GM12878 (cell line): Measurements from ENCODE around the gene ACKR2. TPM values are rescaled to one million over a fixed set of nuclear protein-coding genes. Genes with fewer than 3 reads are reported as not detected.

Experiments used
- ATAC-seq: fragments of 200-7000 bp; cut with Tn5 transposase; 3 replicates; pipeline ENCODE4 v1.9.1; 2020; ENCODE audit warnings: mild to moderate bottlenecking, moderate library complexity
- BruUV-seq: library from RNA; stranded (reverse); fragments of 400-500 nt; replicated peaks from 2 replicates; lab custom pipeline; 2021; lab: Mats Ljungman, UMichigan
- CTCF ChIA-PET: fragments of 300-600 bp; sonication (Branson Sonifier 250); formaldehyde crosslinking; extraction: SDS; loops from one replicate; lab custom pipeline; 2021; ENCODE audit warnings: inconsistent platforms; lab: Yijun Ruan, JAX
- POLR2A ChIA-PET: fragments of 350-600 bp; formaldehyde crosslinking; extraction: SDS; loops from one replicate; lab custom pipeline; 2021; ENCODE audit warnings: inconsistent platforms; lab: Charles Lee
- RAD21 ChIA-PET: fragments of 300-600 bp; sonication (Branson Sonifier 250); formaldehyde crosslinking; loops from one replicate; lab custom pipeline; 2023; ENCODE audit warnings: antibody characterized with exemption; ENCODE audit not compliant: unreplicated experiment; lab: Charles Lee
- SMC1A ChIA-PET: fragments of 300-600 bp; sonication (Branson Sonifier 250); formaldehyde crosslinking; loops from one replicate; lab custom pipeline; 2023; ENCODE audit not compliant: unreplicated experiment, uncharacterized antibody; lab: Charles Lee
- DNase-seq: peaks from one replicate; pipeline ENCODE4 v3.0.0-alpha.2; 2011; ENCODE audit warnings: low read depth, low spot score
- FAIRE-seq: peaks from 3 replicates; lab custom pipeline; 2011; peaks lifted over from hg19 to GRCh38; lab: Jason Lieb, UNC
- H2AFZ ChIP-seq: 2 replicates; pipeline ENCODE4 v1.6.0; 2011; ENCODE audit warnings: low read depth, low read length, control low read depth; ENCODE audit not compliant: control insufficient read depth
- H3K27ac ChIP-seq: 2 replicates; pipeline ENCODE4 v1.5.1; 2011; ENCODE audit warnings: control low read depth; ENCODE audit not compliant: control insufficient read depth, insufficient read depth
- H3K27me3 ChIP-seq, 2 experiments: replicated peaks in 1 of 2; 2 replicates each; pipeline versions ENCODE4 v1.6.0 to v1.6.1; 2011; ENCODE audit warnings: low read length in 1 of 2; ENCODE audit not compliant: control insufficient read depth in 2 of 2, insufficient read depth in 2 of 2
- H3K36me3 ChIP-seq, 2 experiments: 2 replicates each; pipeline ENCODE4 v1.5.1; 2011; ENCODE audit warnings: low read length in 1 of 2; ENCODE audit not compliant: control insufficient read depth in 2 of 2, insufficient read depth in 2 of 2
- H3K4me1 ChIP-seq: 2 replicates; pipeline ENCODE4 v1.6.1; 2011; ENCODE audit warnings: mild to moderate bottlenecking, low read length, moderate library complexity, mixed read lengths; ENCODE audit not compliant: control insufficient read depth, insufficient read depth
- H3K4me2 ChIP-seq: 2 replicates; pipeline ENCODE4 v1.6.0; 2011; ENCODE audit warnings: control low read depth; ENCODE audit not compliant: control insufficient read depth, insufficient read depth
- H3K4me3 ChIP-seq: fragments of 200-600 bp; sonication (generic); 2 replicates; pipeline ENCODE4 v1.5.1; 2016
- H3K79me2 ChIP-seq: 2 replicates; pipeline ENCODE4 v1.6.0; 2011; ENCODE audit warnings: low read length; ENCODE audit not compliant: control insufficient read depth, insufficient read depth
- H3K9ac ChIP-seq: 2 replicates; pipeline ENCODE4 v1.8.0; 2011; ENCODE audit warnings: low read length, control low read depth, mixed read lengths; ENCODE audit not compliant: control insufficient read depth, insufficient read depth
- H3K9me3 ChIP-seq: replicated peaks from 3 replicates; pipeline ENCODE4 v1.5.1; 2011; ENCODE audit warnings: mild to moderate bottlenecking, low read length; ENCODE audit not compliant: control insufficient read depth, insufficient read depth
- H4K20me1 ChIP-seq: 2 replicates; pipeline ENCODE4 v1.6.0; 2011; ENCODE audit not compliant: control insufficient read depth, insufficient read depth
- BCLAF1 ChIP-seq: fragments of 450-650 bp; IDR thresholded peaks from 2 replicates; pipeline ENCODE4 v1.6.1; 2017; ENCODE audit warnings: antibody characterized with exemption, mild to moderate bottlenecking, moderate library complexity
- CEBPB ChIP-seq, 2 experiments: fragments of 150-350 bp in 1 of 2; IDR thresholded peaks; 2 replicates each; pipeline ENCODE4 v1.6.1; 2012 to 2014; ENCODE audit warnings: low read depth in 2 of 2, low read length in 2 of 2, borderline replicate concordance in 1 of 2, inconsistent platforms in 1 of 2
- CTCF ChIP-seq, 3 experiments: IDR thresholded peaks in 2 of 3; conservative IDR thresholded peaks in 1 of 3; 2 replicates each; pipeline ENCODE4 v1.5.1; 2011; ENCODE audit warnings: low read depth in 3 of 3, low read length in 3 of 3, mild to moderate bottlenecking in 3 of 3, control low read depth in 2 of 3, moderate library complexity in 2 of 3, inconsistent platforms in 1 of 3, mixed read lengths in 1 of 3; ENCODE audit not compliant: control insufficient read depth in 2 of 3, insufficient read depth in 1 of 3; ENCODE audit errors: extremely low read depth in 1 of 3
- IKZF1 ChIP-seq: fragments of 450-650 bp; conservative IDR thresholded peaks from 2 replicates; pipeline ENCODE4 v1.6.1; 2017; ENCODE audit warnings: antibody characterized with exemption, mild to moderate bottlenecking
- JUNB ChIP-seq: IDR thresholded peaks from 2 replicates; pipeline ENCODE4 v1.6.1; 2016; ENCODE audit warnings: antibody characterized with exemption, mild to moderate bottlenecking
- MEF2B ChIP-seq: fragments of 450-650 bp; IDR thresholded peaks from 2 replicates; pipeline ENCODE4 v1.6.1; 2018; ENCODE audit warnings: mild to moderate bottlenecking, moderate library complexity; ENCODE audit not compliant: partially characterized antibody, poor library complexity, severe bottlenecking
- SP1 ChIP-seq: IDR thresholded peaks from one replicate; pipeline ENCODE4 v1.6.1; 2011; ENCODE audit warnings: low read depth, low read length
- TCF3 ChIP-seq: IDR thresholded peaks from 2 replicates; pipeline ENCODE4 v1.6.1; 2012; ENCODE audit warnings: low read depth, mild to moderate bottlenecking, low read length, borderline replicate concordance; ENCODE audit not compliant: insufficient read depth
- ZBTB4 ChIP-seq: fragments of 450-650 bp; formaldehyde crosslinking; IDR thresholded peaks from 2 replicates; pipeline ENCODE4 v1.4.0; 2022; ENCODE audit warnings: mild to moderate bottlenecking, moderate library complexity
- ZBTB40 ChIP-seq: fragments of 450-650 bp; IDR thresholded peaks from 2 replicates; pipeline ENCODE4 v1.6.1; 2016; ENCODE audit warnings: mild to moderate bottlenecking, moderate library complexity, borderline replicate concordance
- ZNF207 ChIP-seq: fragments of 450-650 bp; IDR thresholded peaks from 2 replicates; pipeline ENCODE4 v1.6.1; 2014; ENCODE audit warnings: antibody characterized with exemption, mild to moderate bottlenecking, borderline replicate concordance
- whole genome bisulfite sequencing: methylation state at CpG from one replicate; pipeline ENCODE4 v1.1.6; 2016; ENCODE audit warnings: low lambda C conversion rate; ENCODE audit not compliant: insufficient replicate concordance, insufficient coverage; ENCODE audit errors: missing lambda C conversion rate; 5-methylcytosine and 5-hydroxymethylcytosine counted together
- in situ Hi-C: fragments of 300-500 bp; cut with MboI; formaldehyde crosslinking; loops from 9 replicates; pipeline ENCODE4 v1.14.3; 2018; ENCODE audit warnings: mixed read lengths
- intact Hi-C: fragments of 100-400 bp; cut with micrococcal nuclease; formaldehyde crosslinking; loops from one replicate; pipeline ENCODE4 v1.14.2; 2022; ENCODE audit not compliant: unreplicated experiment
- polyA plus RNA-seq, 11 experiments: library from polyadenylated mRNA; depleted of rRNA in 4 of 11; unstranded in 6 of 11; stranded (reverse) in 5 of 11; fragments of >200 nt; fragmentation: Nextera tagmentation in 4 of 11; fragmentation: Illumina TruSeq in 1 of 11; extraction: Ambion mirVana in 4 of 11; extraction: Trizol in 1 of 11; gene quantifications; 1 replicate in 1 of 11; 2 replicates in 10 of 11; pipeline versions ENCODE4 v1.2.1 to v1.2.3, GENCODE V29; 2011 to 2016; ENCODE audit warnings: inconsistent platforms in 2 of 11, missing spikeins in 2 of 11, low read depth in 1 of 11
- total RNA-seq, 4 experiments: library from RNA; depleted of rRNA in 3 of 4; stranded (reverse); fragments of >200 nt in 3 of 4; fragmentation: Illumina TruSeq in 1 of 4; extraction: Trizol in 1 of 4; gene quantifications; 2 replicates each; pipeline versions ENCODE4 v1.2.1 to v1.2.3, GENCODE V29; 2013 to 2021

ACKR2 gene
- total and polyA plus RNA-seq, 10 of the 15 experiments (the other 5 are each of a cell fraction or from before 2014, with no cell fraction given), result 0.05 to 0.91 (median 0.23) TPM; not detected in 2

- Histone ChIP-seq H3K9ac (no peak overlapping the region), H3K79me2 (no peaks in the 10 kb centered on the region), H3K27ac (no peak overlapping the region), H3K4me2 (no peak overlapping the region), H3K27me3 (no peaks in the 10 kb centered on the region), H3K4me3 (no peak overlapping the region), H2AFZ (no peak overlapping the region), H3K9me3 (no peaks in the 10 kb centered on the region), H4K20me1 (no peaks in the 10 kb centered on the region), H3K36me3 (no peaks in the 10 kb centered on the region), H3K4me1 (no peaks in the 10 kb centered on the region)
- FAIRE-seq (no peak), DNase-seq (no peak), ATAC-seq (no peak; the same call in 2 of the 3 replicates)
- in situ Hi-C loops (no loop called here), intact Hi-C loops (no loop called here)
- CTCF ChIA-PET, result no interaction called here
- POLR2A ChIA-PET, result no interaction called here
- SMC1A ChIA-PET, result no interaction called here
- 50% methylated on average over 2 of the region's 2 CpGs for WGBS
- no TSS peak for BruUV-seq
- RAD21 ChIA-PET, result no interaction called here
- TF ChIP-seq JUNB (no peak), CEBPB (IDR thresholded peaks at IDR 0.05; ENCODE audit: borderline replicate concordance in 1 of 2, low read depth in 2 of 2, low read length in 2 of 2) (no peak), ZBTB4 (CRISPR knock-in tag) (no peak), BCLAF1 (no peak), SP1 (no peak), MEF2B (no peak), ZNF207 (no peak), TCF3 (no peak), IKZF1 (no peak), ZBTB40 (no peak), CTCF (IDR thresholded peaks at IDR 0.05 in 2 of 3, conservative IDR thresholded peaks at IDR 0.05 in 1 of 3; ENCODE audit: control insufficient read depth in 2 of 3, extremely low read depth in 1 of 3, insufficient read depth in 1 of 3, low read depth in 3 of 3, low read length in 3 of 3) (no peak)
Observed at GRCh38 chr3:42823351-42823750, 14.1 kb downstream of the ACKR2 start.
